Measurements from ENCODE around the gene HHAT. TPM values are rescaled to one million over a fixed set of nuclear protein-coding genes. Genes with fewer than 3 reads are reported as not detected.

HHAT gene
- polyA plus RNA-seq, 1 donor (not counting 4 experiments of a cell fraction or from before 2014, with no cell fraction given): 3.8 TPM

GRCh38 chr1:210335001-210335400, 6.3 kb downstream of the HHAT start:
- H3K9me1 ChIP-seq (ENCODE audit: control insufficient read depth, extremely low read depth, insufficient read depth, low read length): no peaks in the 10 kb centered on the region
- no peak overlapping the region for H3K4me2 ChIP-seq (ENCODE audit: control insufficient read depth, extremely low read depth, insufficient read depth, low read depth, low read length)

GRCh38 chr1:210336362-210336761, 7.7 kb downstream of the HHAT start:
- Histone ChIP-seq H3K4me3 (ENCODE audit: control insufficient read depth in 2 of 3, extremely low read depth in 1 of 3, insufficient read depth in 2 of 3, low read depth in 1 of 3, low read length in 3 of 3) (no peak overlapping the region), H3K9me3 (ENCODE audit: control insufficient read depth, low read depth, low read length) (no peaks in the 10 kb centered on the region), H4K20me1 (ENCODE audit: control insufficient read depth, extremely low read depth, insufficient read depth, low read length) (no peaks in the 10 kb centered on the region), H3K4me1 (ENCODE audit: control insufficient read depth, extremely low read depth, insufficient read depth, low read length) (peaks cover 8% of the 10 kb centered on the region), H3K79me2 (ENCODE audit: control insufficient read depth, insufficient read depth, low read length) (no peaks in the 10 kb centered on the region), H3K27me3 (ENCODE audit: control insufficient read depth, extremely low read depth, insufficient read depth, low read length) (no peaks in the 10 kb centered on the region), H3K36me3 (ENCODE audit: control insufficient read depth in 2 of 2, extremely low read depth in 1 of 2, insufficient read depth in 2 of 2, low read length in 2 of 2) (no peaks in the 10 kb centered on the region), H3K9me1 (ENCODE audit: control insufficient read depth, extremely low read depth, insufficient read depth, low read length) (no peaks in the 10 kb centered on the region), H3K27ac (ENCODE audit: control insufficient read depth, insufficient read depth, low read length) (no peak overlapping the region), H3K4me2 (ENCODE audit: control insufficient read depth, extremely low read depth, insufficient read depth, low read depth, low read length) (no peak overlapping the region), H3K9ac (ENCODE audit: control insufficient read depth, extremely low read depth, insufficient read depth, low read length) (no peak overlapping the region), H2AFZ (ENCODE audit: control insufficient read depth, low read length) (no peak overlapping the region)
- FAIRE-seq (no peak), DNase-seq (ENCODE audit: low read depth, low spot score) (no peak)
- TF ChIP-seq EZH2 (IDR thresholded peaks at IDR 0.05; ENCODE audit: low read length) (no peak), CTCF (optimal IDR thresholded peaks at IDR 0.05 in 1 of 3, IDR thresholded peaks at IDR 0.05 in 1 of 3, conservative IDR thresholded peaks at IDR 0.05 in 1 of 3; ENCODE audit: extremely low read depth in 1 of 3, insufficient read depth in 2 of 3, low read length in 3 of 3) (no peak)
- dilution Hi-C loops (cut with MboI; ENCODE audit: extremely low pct_ligation_motif_present, low sequenced_read_pairs): loop anchor here (25.0 kb wide), 1 partner anchor 199 kb away; no protein-coding TSS in a partner anchor

More at GRCh38 chr1:210335001-210335400, 6.3 kb downstream of the HHAT start:
- no peak overlapping the region for H2AFZ ChIP-seq (ENCODE audit: control insufficient read depth, low read length)
- no peaks in the 10 kb centered on the region for H3K27me3 ChIP-seq (ENCODE audit: control insufficient read depth, extremely low read depth, insufficient read depth, low read length)
- FAIRE-seq (no peak), DNase-seq (ENCODE audit: low read depth, low spot score) (no peak)
- H3K36me3 ChIP-seq (ENCODE audit: control insufficient read depth in 2 of 2, extremely low read depth in 1 of 2, insufficient read depth in 2 of 2, low read length in 2 of 2): no peaks in the 10 kb centered on the region
- peaks cover 14% of the 10 kb centered on the region for H3K4me1 ChIP-seq (ENCODE audit: control insufficient read depth, extremely low read depth, insufficient read depth, low read length)
- no peak overlapping the region for H3K27ac ChIP-seq (ENCODE audit: control insufficient read depth, insufficient read depth, low read length)
- dilution Hi-C loops (cut with MboI; ENCODE audit: extremely low pct_ligation_motif_present, low sequenced_read_pairs): loop anchor here (25.0 kb wide), 1 partner anchor 198 kb away; no protein-coding TSS in a partner anchor
- no peak overlapping the region for H3K9ac ChIP-seq (ENCODE audit: control insufficient read depth, extremely low read depth, insufficient read depth, low read length)
- H4K20me1 ChIP-seq (ENCODE audit: control insufficient read depth, extremely low read depth, insufficient read depth, low read length): no peaks in the 10 kb centered on the region
- no peaks in the 10 kb centered on the region for H3K9me3 ChIP-seq (ENCODE audit: control insufficient read depth, low read depth, low read length)
- TF ChIP-seq EZH2 (IDR thresholded peaks at IDR 0.05; ENCODE audit: low read length) (no peak), CTCF (optimal IDR thresholded peaks at IDR 0.05 in 1 of 3, IDR thresholded peaks at IDR 0.05 in 1 of 3, conservative IDR thresholded peaks at IDR 0.05 in 1 of 3; ENCODE audit: extremely low read depth in 1 of 3, insufficient read depth in 2 of 3, low read length in 3 of 3) (no peak)
- no peak overlapping the region for H3K4me3 ChIP-seq (ENCODE audit: control insufficient read depth in 2 of 3, extremely low read depth in 1 of 3, insufficient read depth in 2 of 3, low read depth in 1 of 3, low read length in 3 of 3)
- H3K79me2 ChIP-seq (ENCODE audit: control insufficient read depth, insufficient read depth, low read length): no peaks in the 10 kb centered on the region
